ENCODE measurements around the gene GPALPP1.

DNA sequence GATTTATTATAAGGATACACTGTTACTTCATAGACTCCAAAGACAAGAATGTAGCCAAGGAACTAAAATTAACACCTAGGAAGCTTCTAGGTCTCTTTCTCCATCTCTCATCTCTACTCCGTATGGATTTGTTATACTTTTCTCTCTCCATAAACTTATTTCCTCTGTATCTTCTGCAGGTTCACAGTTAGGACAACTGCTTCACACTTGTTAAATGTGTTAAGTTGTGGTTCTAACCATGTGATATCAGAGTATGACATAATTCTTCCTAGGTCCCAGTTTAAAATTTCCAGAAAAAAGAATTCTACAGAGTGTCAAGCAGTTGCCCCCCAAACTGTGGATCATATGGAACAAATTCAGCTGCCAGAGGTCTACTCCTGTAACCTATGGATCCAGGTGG, 88.7 kb downstream of the GPALPP1 start:
- no peak for TF ChIP-seq HDAC2 (IDR thresholded peaks at IDR 0.05)
- TF ChIP-seq, protein P1, sequence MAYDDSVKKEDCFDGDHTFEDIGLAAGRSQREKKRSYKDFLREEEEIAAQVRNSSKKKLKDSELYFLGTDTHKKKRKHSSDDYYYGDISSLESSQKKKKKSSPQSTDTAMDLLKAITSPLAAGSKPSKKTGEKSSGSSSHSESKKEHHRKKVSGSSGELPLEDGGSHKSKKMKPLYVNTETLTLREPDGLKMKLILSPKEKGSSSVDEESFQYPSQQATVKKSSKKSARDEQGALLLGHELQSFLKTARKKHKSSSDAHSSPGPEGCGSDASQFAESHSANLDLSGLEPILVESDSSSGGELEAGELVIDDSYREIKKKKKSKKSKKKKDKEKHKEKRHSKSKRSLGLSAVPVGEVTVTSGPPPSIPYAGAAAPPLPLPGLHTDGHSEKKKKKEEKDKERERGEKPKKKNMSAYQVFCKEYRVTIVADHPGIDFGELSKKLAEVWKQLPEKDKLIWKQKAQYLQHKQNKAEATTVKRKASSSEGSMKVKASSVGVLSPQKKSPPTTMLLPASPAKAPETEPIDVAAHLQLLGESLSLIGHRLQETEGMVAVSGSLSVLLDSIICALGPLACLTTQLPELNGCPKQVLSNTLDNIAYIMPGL (CRISPR knock-in tag; IDR thresholded peaks at IDR 0.05; ENCODE audit: borderline replicate concordance) = no peak
- no peak for TF ChIP-seq POLR2A (IDR thresholded peaks at IDR 0.05; ENCODE audit: low read length)
- TF ChIP-seq SMC3 (IDR thresholded peaks at IDR 0.05) = no peak
- no peak for TF ChIP-seq ZFP36 (IDR thresholded peaks at IDR 0.05; ENCODE audit: borderline replicate concordance, partially characterized antibody)
- TF ChIP-seq HOXB13 (CRISPR knock-in tag; IDR thresholded peaks at IDR 0.05; ENCODE audit: low read depth) = no peak
- TF ChIP-seq MAZ (IDR thresholded peaks at IDR 0.05; ENCODE audit: borderline replicate concordance, low read depth, low read length) = no peak
- TF ChIP-seq, protein P2, sequence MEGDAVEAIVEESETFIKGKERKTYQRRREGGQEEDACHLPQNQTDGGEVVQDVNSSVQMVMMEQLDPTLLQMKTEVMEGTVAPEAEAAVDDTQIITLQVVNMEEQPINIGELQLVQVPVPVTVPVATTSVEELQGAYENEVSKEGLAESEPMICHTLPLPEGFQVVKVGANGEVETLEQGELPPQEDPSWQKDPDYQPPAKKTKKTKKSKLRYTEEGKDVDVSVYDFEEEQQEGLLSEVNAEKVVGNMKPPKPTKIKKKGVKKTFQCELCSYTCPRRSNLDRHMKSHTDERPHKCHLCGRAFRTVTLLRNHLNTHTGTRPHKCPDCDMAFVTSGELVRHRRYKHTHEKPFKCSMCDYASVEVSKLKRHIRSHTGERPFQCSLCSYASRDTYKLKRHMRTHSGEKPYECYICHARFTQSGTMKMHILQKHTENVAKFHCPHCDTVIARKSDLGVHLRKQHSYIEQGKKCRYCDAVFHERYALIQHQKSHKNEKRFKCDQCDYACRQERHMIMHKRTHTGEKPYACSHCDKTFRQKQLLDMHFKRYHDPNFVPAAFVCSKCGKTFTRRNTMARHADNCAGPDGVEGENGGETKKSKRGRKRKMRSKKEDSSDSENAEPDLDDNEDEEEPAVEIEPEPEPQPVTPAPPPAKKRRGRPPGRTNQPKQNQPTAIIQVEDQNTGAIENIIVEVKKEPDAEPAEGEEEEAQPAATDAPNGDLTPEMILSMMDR (IDR thresholded peaks at IDR 0.05) = no peak
- TF ChIP-seq JUN (IDR thresholded peaks at IDR 0.05) = no peak
- TF ChIP-seq CEBPB (IDR thresholded peaks at IDR 0.05) = no peak
- TF ChIP-seq, protein P3, sequence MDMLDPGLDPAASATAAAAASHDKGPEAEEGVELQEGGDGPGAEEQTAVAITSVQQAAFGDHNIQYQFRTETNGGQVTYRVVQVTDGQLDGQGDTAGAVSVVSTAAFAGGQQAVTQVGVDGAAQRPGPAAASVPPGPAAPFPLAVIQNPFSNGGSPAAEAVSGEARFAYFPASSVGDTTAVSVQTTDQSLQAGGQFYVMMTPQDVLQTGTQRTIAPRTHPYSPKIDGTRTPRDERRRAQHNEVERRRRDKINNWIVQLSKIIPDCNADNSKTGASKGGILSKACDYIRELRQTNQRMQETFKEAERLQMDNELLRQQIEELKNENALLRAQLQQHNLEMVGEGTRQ (IDR thresholded peaks at IDR 0.05) = no peak
- TF ChIP-seq CHD2 (IDR thresholded peaks at IDR 0.05; ENCODE audit: low read length, partially characterized antibody) = no peak
- no peak for TF ChIP-seq RCOR1 (IDR thresholded peaks at IDR 0.05; ENCODE audit: low read depth, low read length)
- TF ChIP-seq, protein P4, sequence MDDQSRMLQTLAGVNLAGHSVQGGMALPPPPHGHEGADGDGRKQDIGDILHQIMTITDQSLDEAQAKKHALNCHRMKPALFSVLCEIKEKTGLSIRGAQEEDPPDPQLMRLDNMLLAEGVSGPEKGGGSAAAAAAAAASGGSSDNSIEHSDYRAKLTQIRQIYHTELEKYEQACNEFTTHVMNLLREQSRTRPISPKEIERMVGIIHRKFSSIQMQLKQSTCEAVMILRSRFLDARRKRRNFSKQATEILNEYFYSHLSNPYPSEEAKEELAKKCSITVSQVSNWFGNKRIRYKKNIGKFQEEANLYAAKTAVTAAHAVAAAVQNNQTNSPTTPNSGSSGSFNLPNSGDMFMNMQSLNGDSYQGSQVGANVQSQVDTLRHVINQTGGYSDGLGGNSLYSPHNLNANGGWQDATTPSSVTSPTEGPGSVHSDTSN (IDR thresholded peaks at IDR 0.05) = no peak

All from A549 (cell line).